Activated T-cell treated with anti-CD3 and anti-CD28 coated beads for 4 hours (primary cell): ENCODE data around the gene SLC33A1.

Experiments
- DNase-seq: peaks from one replicate; pipeline ENCODE4 v3.0.0-alpha.2; 2020

Gene SLC33A1

DNA sequence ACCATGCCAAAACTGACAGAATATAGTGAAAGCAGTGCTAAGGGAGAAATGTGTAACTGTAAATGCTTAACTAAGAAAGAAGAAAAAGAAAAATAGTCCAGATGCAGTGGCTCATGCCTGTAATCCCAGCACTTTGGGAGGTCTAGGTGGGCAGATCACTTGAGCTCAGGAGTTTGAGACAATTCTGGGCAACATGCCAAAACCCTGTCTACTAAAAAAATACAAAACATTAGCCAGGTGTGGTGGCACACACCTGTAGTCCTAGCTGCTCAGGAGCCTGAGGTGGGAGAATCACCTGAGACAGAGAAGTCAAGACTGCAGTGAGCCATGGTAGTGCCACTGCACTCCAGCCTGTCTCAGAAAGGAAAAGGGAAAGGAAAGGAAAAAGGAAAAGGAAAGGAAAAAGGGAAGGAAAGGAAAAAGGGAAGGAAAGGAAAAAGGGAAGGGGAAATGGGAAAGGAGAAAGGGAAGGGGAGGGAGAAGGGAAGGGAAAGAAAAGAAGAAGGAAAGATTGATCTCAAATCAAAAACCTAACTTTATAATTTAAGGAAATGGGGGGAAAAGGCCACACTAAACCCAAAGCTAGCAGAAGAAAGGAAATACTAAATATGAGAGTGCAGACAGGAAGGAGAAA, 68.4 kb downstream of the SLC33A1 start:
- no peak for DNase-seq

DNA sequence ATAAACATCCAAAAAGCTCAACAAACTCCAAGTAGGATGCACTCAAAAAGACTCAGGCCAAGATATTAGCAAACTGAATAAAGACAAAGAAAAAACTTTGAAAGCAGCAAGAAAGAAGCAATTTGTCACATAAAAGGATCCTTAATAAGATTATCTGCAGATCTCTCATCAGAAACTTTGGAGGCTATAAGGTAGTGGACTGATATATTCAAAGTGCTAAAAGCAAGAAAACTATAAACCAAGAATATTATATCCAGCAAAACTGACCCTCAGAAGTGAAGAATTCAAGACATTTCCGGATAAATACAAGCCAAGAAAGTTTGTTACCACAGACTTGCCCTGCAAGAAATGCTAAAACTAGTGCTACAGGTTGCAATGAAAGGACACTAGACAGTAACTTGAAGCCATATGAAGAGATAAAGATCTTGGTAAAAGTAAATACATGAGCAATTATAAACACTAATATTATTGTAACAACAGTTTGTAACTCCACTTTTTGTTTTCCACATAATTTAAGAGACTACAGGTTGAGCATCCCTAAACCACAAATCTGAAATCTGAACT, 71.8 kb downstream of the SLC33A1 start:
- DNase-seq = no peak

DNA sequence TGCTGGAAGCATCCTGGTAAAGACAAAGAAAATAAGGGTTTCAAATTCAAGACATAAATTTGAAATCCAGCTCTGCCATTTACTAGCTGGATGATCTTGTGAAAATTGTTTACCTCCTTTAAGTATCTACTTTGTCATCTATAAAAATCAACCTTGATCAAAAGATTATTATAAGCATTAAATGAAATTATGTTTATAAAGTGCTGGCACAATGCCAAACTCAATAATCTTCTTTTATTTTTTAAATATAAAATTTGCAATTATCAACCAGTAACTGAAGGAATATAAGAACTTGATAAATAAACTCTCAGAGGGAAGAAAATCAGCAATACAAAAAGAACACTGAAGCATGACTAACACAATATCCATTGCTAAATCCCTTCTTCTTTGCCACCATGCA, 73.9 kb downstream of the SLC33A1 start:
- DNase-seq = no peak

DNA sequence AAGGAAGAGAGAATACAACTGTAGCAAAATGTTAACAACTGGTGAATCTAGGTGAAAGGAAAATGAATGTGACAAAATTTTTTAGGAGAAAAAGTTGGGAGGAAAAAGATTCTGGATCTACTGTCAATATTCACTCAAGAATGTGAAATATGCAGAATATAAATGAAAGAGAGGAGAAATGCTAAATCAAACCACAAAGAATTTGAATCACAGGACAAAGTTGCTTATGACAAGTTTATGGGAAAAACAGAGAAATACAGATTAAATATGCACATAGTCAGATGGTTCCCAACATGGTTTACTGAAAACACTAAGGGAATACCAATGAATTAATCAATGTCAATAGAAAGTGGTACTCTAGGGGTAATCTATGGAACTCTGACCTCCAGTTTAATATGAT, 75.8 kb downstream of the SLC33A1 start:
- DNase-seq = no peak

DNA sequence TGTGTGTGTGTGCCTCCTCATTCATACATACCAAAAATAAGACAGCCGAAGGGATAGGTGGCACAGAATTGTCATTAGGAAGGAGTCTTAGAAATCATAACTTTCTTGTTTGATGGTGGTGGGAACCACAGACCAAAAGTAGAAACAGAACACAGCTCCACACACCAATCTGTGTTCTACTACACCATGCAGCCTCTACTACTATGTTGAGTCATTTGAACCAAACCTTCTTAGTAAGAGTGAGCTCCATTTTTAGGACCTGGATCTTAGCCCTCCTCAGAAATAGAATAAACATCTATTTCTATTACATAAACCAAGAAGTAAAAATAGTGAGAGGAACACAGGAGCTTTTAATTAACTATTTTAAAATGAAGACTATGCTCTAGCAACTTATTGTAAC, 81.4 kb downstream of the SLC33A1 start:
- DNase-seq = no peak

DNA sequence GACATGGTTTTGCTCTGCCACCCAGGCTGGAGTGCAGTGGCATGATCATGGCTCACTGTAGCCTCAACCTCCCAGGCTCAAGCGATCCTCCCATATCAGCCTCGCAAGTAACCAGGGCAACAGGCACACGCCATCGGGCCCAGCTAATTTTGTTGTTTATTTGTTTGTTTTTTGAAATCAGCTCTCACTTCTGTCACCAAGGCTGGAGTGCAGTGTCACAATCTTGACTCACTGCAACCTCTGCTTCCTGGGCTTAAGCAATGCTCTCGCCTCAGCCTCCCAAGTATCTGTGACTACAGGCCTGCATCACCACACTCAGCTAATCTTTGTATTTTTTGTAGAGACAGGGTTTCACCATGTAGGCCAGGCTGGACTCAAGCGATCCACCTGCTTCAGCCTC, 83.1 kb downstream of the SLC33A1 start:
- no peak for DNase-seq
